Natural killer cell (primary cell): ENCODE data around the gene PRAME. TPM values are rescaled to one million over a fixed set of nuclear protein-coding genes. Genes with fewer than 3 reads are reported as not detected.

Experiments
- ATAC-seq, 3 donors: fragments of 150-1000 bp in 2 of 3; fragments of 200-7000 bp in 1 of 3; cut with Tn5 transposase; 1 replicate in 1 of 3; 2 replicates in 2 of 3; pipeline ENCODE4 v1.10.0; 2021; ENCODE audit warnings: mild to moderate bottlenecking in 2 of 3, moderate library complexity in 2 of 3
- DNase-seq, 2 donors: peaks; one replicate each; pipeline versions ENCODE4 v3.0.0 to v3.0.0-alpha.2; 2013 to 2021; ENCODE audit warnings: mixed read lengths in 1 of 2
- H3K27ac ChIP-seq: one replicate; pipeline ENCODE4 v1.5.1; 2013; ENCODE audit warnings: mild to moderate bottlenecking, low read length
- H3K27me3 ChIP-seq: one replicate; pipeline ENCODE4 v1.6.1; 2013; ENCODE audit warnings: low read length; ENCODE audit not compliant: control insufficient read depth, insufficient read depth
- H3K36me3 ChIP-seq: one replicate; pipeline ENCODE4 v1.6.1; 2013; ENCODE audit warnings: low read length; ENCODE audit not compliant: control insufficient read depth, insufficient read depth
- H3K4me1 ChIP-seq: one replicate; pipeline ENCODE4 v1.6.1; 2013; ENCODE audit warnings: low read length; ENCODE audit not compliant: control insufficient read depth, insufficient read depth
- H3K4me3 ChIP-seq: one replicate; pipeline ENCODE4 v1.5.1; 2013; ENCODE audit warnings: low read length
- H3K9me3 ChIP-seq: one replicate; pipeline ENCODE4 v1.6.1; 2013; ENCODE audit warnings: low read length; ENCODE audit not compliant: control insufficient read depth, insufficient read depth
- H3K27ac Mint-ChIP-seq, 2 donors: one replicate each; pipeline ENCODE4 v1.8.0; 2022; ENCODE audit warnings: mild to moderate bottlenecking in 2 of 2, mixed read lengths in 2 of 2, moderate library complexity in 1 of 2
- H3K27me3 Mint-ChIP-seq, 2 donors: one replicate each; pipeline ENCODE4 v1.8.0; 2022; ENCODE audit warnings: low read depth in 2 of 2, mixed read lengths in 2 of 2
- H3K36me3 Mint-ChIP-seq: one replicate; pipeline ENCODE4 v1.8.0; 2022; ENCODE audit warnings: mixed read lengths
- H3K4me1 Mint-ChIP-seq, 2 donors: one replicate each; pipeline ENCODE4 v1.8.0; 2022; ENCODE audit warnings: mixed read lengths in 2 of 2
- H3K4me3 Mint-ChIP-seq: one replicate; pipeline ENCODE4 v1.8.0; 2022; ENCODE audit warnings: mild to moderate bottlenecking, moderate library complexity, mixed read lengths
- H3K9me3 Mint-ChIP-seq, 2 donors: one replicate each; pipeline ENCODE4 v1.8.0; 2022; ENCODE audit warnings: mixed read lengths in 2 of 2
- WGBS: methylation state at CpG from one replicate; pipeline ENCODE4 v1.1.7; 2013; ENCODE audit warnings: missing lambda C conversion rate; ENCODE audit not compliant: insufficient coverage; 5-methylcytosine and 5-hydroxymethylcytosine counted together
- intact Hi-C: fragments of 100-400 bp; cut with micrococcal nuclease; formaldehyde crosslinking; loops from one replicate; pipeline ENCODE4 v1.14.2; 2022
- total RNA-seq, 4 donors: library from RNA; stranded (reverse); fragments of 120-200 nt in 1 of 4; gene quantifications; one replicate each; pipeline versions ENCODE4 v1.2.3 to v1.2.4, GENCODE V29; 2013 to 2022
- TF ChIP-seq, protein P1 (sequence below): fragments of 200-600 bp; IDR thresholded peaks from one replicate; pipeline ENCODE4 v1.8.0; 2022; ENCODE audit warnings: antibody characterized with exemption

Gene PRAME
- total RNA-seq, 3 donors from 2014 or later (not counting 1 experiment from before 2014, with no cell fraction given): not detected

DNA sequence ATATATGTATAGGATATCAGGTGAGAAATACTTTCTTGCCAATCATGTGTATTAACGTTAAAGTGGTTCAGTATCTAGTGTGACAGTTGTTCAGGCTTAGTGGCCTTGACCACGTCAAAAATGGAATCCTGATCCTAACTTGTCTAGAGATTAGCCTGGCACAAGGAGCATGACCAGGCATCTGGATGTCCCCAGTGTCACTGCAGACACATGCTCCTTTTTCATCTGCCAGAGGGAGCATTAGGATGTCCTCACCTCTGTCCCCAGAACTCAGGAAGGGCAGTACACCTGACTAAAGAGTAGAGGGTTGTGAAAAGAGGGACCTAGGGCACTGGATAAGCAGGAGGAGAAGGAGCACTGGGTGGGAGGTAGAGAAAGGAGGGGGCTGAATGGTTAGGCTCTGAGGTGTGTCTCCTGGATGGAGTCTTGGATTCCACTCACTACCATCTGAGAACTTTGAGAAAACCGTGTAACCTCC lies 44.4 kb upstream of the PRAME start:
- Mint-ChIP-seq H3K36me3 (no peaks in the 10 kb centered on the region), H3K27ac (no peak overlapping the region)
- WGBS: 89% methylated on average over 2 of the region's 3 CpGs

DNA sequence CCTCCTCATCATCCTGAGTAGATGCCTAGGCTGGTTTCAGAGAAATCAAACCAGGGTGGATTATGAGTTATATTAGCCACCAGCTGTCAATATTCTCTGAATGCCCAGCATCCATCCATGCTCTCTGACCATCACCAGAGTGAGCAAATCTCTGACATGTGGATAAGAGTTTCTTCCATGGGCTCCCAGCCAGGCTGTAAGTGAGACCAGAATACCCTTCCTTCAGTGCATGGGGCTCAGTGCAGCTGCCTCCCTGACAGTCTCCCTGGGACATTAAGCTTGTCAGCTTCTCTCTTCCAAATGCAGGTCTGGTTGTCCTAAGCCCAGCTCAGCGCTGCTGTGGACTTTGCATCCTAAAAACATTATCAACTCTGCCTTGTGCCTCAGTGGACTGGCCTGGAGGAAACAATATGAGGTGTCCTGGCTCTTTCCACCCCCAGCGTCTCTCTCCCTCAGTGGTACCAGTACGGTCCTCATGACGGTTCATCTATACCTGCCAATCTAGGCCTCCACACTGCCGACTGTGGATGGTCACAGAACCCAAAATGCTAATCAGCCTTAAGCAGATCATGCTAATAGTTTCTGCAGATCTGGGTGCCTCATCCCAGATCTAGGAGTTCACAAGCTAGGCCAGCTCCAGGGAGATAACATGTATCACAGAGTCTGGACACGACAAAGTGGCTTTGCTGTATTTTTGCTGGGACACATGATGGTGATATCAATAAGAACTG lies 41.6 kb upstream of the PRAME start:
- ATAC-seq (no peak), DNase-seq (no peak)
- Histone ChIP-seq H3K9me3 (no peaks in the 10 kb centered on the region), H3K27me3 (no peaks in the 10 kb centered on the region), H3K4me3 (no peak overlapping the region), H3K4me1 (peaks cover 4% of the 10 kb centered on the region), H3K27ac (no peak overlapping the region), H3K36me3 (no peaks in the 10 kb centered on the region)
- H3K27me3 Mint-ChIP-seq: peaks cover 0 to 7% of the 10 kb centered on the region in 2 donors
- H3K36me3 Mint-ChIP-seq: no peaks in the 10 kb centered on the region
- TF ChIP-seq, protein P1, sequence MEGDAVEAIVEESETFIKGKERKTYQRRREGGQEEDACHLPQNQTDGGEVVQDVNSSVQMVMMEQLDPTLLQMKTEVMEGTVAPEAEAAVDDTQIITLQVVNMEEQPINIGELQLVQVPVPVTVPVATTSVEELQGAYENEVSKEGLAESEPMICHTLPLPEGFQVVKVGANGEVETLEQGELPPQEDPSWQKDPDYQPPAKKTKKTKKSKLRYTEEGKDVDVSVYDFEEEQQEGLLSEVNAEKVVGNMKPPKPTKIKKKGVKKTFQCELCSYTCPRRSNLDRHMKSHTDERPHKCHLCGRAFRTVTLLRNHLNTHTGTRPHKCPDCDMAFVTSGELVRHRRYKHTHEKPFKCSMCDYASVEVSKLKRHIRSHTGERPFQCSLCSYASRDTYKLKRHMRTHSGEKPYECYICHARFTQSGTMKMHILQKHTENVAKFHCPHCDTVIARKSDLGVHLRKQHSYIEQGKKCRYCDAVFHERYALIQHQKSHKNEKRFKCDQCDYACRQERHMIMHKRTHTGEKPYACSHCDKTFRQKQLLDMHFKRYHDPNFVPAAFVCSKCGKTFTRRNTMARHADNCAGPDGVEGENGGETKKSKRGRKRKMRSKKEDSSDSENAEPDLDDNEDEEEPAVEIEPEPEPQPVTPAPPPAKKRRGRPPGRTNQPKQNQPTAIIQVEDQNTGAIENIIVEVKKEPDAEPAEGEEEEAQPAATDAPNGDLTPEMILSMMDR: no peak
- intact Hi-C loops: no loop called here
- no peaks in the 10 kb centered on the region for H3K4me1 Mint-ChIP-seq
- WGBS: 94% methylated on average over 6 of the region's 6 CpGs
- no peak overlapping the region for H3K4me3 Mint-ChIP-seq
- no peak overlapping the region for H3K27ac Mint-ChIP-seq
- no peaks in the 10 kb centered on the region for H3K9me3 Mint-ChIP-seq

More for the DNA sequence above, 44.4 kb upstream of the PRAME start:
- Mint-ChIP-seq H3K27me3 (peaks cover 0 to 9% of the 10 kb centered on the region in 2 donors), H3K4me3 (no peak overlapping the region), H3K4me1 (no peaks in the 10 kb centered on the region), H3K9me3 (no peaks in the 10 kb centered on the region)
- DNase-seq: no peak
- Histone ChIP-seq H3K27me3 (no peaks in the 10 kb centered on the region), H3K36me3 (no peaks in the 10 kb centered on the region), H3K4me3 (no peak overlapping the region), H3K27ac (no peak overlapping the region), H3K9me3 (no peaks in the 10 kb centered on the region), H3K4me1 (peaks cover 4% of the 10 kb centered on the region)
- ATAC-seq: no peak
- TF ChIP-seq, protein P1: no peak
- intact Hi-C loops: no loop called here

DNA sequence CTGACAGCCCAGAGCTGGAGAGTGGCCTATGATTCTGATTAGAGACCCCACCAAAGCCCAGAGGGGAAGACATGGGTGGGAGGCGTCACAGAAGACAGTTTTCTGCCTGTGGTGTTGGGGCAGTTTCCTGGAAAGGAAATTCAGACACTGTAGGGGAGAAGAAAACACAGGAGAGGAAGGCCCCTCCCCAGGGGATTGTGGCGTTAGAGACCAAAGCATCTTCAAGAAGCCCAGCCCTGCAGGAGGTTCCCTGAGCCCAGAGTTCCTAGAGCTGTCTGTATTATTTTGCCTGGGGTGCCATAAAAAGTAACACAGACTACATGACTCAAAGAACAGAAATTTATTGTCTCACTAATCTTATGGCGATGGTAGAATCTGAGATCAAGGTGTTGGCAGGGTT lies 40.2 kb upstream of the PRAME start:
- no peaks in the 10 kb centered on the region for H3K9me3 ChIP-seq
- ATAC-seq (no peak), DNase-seq (no peak)
- H3K36me3 Mint-ChIP-seq: no peaks in the 10 kb centered on the region
- no peak overlapping the region for H3K4me3 Mint-ChIP-seq
- intact Hi-C loops: loop anchor here (10.0 kb wide), 1 partner anchor 526 kb away; no protein-coding TSS in a partner anchor
- no peaks in the 10 kb centered on the region for H3K27me3 ChIP-seq
- H3K36me3 ChIP-seq: no peaks in the 10 kb centered on the region
- no peak overlapping the region for H3K4me3 ChIP-seq
- WGBS: 31% methylated on average over 2 of the region's 3 CpGs
- H3K27me3 Mint-ChIP-seq: peaks cover 0 to 7% of the 10 kb centered on the region in 2 donors
- TF ChIP-seq, protein P1: no peak
- H3K9me3 Mint-ChIP-seq: no peaks in the 10 kb centered on the region
- no peak overlapping the region for H3K27ac ChIP-seq
- H3K27ac Mint-ChIP-seq: no peak overlapping the region
- peaks cover 0 to under 1% of the 10 kb centered on the region in 2 donors for H3K4me1 Mint-ChIP-seq
- H3K4me1 ChIP-seq: no peaks in the 10 kb centered on the region
